SU-DHL-6 (cell line): ENCODE results near the gene PEA15.

Source experiments
- CTCF ChIP-seq: fragments of 200-600 bp; sonication (generic); IDR thresholded peaks from one replicate; pipeline ENCODE4 v1.5.1; 2017; ENCODE audit warnings: antibody characterized with exemption, mild to moderate bottlenecking, low read length, moderate library complexity; ENCODE audit not compliant: insufficient read depth, poor library complexity, severe bottlenecking
- EZH2phosphoT487 ChIP-seq: fragments of 200-600 bp; sonication (generic), shearing (Covaris generic); conservative IDR thresholded peaks from 2 replicates; pipeline ENCODE4 v1.6.1; 2018; ENCODE audit warnings: mild to moderate bottlenecking, antibody characterized with exemption, low read length, moderate library complexity, mixed read lengths

GRCh38 chr1:160167580-160167979, 37.6 kb upstream of the PEA15 start:
- TF ChIP-seq CTCF (no peak), EZH2phosphoT487 (no peak)
